Measurements from ENCODE around the gene JAZF1.

The JAZF1 gene

DNA sequence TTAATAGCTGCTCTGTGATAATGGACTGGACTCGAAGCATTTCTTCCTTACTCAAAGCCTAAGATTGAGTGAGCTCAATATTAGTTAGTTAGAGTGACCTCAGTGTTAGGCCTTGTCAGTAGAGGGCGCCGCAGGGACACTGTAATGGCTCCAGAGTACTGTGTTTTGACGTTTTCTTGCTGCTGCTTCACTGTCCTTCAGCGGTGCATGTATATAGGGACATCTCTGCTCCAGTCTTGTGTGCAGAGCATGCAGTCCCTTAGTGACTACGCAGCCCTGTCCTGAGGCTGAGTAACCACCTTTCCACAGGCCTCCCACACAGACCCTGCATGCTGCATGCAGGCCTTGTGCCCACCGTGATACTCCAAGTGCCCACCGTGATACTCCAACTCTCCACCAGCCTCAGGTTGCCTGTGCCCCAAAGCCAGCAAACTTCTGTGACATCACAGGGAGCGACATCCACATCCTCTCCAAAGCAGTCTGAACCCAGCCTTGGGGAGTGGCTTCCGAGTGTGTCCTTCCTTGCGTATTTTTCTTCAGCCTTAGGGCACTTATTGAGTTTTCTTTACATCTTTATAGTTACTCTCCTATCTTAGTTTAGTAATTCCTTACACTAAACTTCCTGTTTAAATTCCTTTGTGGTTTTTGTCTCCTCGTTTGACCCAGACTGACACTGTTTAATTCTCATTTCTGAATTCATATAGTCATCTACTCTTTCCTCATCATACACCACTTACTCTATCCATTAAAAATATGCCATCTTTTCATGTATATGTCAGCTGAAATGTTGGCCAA lies 118.2 kb downstream of the JAZF1 start:
- no peak for TF ChIP-seq TAF1 (IDR thresholded peaks at IDR 0.05; ENCODE audit: borderline replicate concordance, insufficient read depth, low read length)
- no peak for TF ChIP-seq FOXP2 (optimal IDR thresholded peaks at IDR 0.05; ENCODE audit: borderline replicate concordance, extremely low read depth, extremely low read length, insufficient read depth)
- TF ChIP-seq, protein P1, sequence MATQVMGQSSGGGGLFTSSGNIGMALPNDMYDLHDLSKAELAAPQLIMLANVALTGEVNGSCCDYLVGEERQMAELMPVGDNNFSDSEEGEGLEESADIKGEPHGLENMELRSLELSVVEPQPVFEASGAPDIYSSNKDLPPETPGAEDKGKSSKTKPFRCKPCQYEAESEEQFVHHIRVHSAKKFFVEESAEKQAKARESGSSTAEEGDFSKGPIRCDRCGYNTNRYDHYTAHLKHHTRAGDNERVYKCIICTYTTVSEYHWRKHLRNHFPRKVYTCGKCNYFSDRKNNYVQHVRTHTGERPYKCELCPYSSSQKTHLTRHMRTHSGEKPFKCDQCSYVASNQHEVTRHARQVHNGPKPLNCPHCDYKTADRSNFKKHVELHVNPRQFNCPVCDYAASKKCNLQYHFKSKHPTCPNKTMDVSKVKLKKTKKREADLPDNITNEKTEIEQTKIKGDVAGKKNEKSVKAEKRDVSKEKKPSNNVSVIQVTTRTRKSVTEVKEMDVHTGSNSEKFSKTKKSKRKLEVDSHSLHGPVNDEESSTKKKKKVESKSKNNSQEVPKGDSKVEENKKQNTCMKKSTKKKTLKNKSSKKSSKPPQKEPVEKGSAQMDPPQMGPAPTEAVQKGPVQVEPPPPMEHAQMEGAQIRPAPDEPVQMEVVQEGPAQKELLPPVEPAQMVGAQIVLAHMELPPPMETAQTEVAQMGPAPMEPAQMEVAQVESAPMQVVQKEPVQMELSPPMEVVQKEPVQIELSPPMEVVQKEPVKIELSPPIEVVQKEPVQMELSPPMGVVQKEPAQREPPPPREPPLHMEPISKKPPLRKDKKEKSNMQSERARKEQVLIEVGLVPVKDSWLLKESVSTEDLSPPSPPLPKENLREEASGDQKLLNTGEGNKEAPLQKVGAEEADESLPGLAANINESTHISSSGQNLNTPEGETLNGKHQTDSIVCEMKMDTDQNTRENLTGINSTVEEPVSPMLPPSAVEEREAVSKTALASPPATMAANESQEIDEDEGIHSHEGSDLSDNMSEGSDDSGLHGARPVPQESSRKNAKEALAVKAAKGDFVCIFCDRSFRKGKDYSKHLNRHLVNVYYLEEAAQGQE (IDR thresholded peaks at IDR 0.05; ENCODE audit: insufficient read depth in 1 of 2, low read depth in 2 of 2, low read length in 2 of 2) = no peak
- TF ChIP-seq POLR2AphosphoS5 (IDR thresholded peaks at IDR 0.05; ENCODE audit: low read depth, low read length) = no peak
- TF ChIP-seq SIN3A (IDR thresholded peaks at IDR 0.05; ENCODE audit: borderline replicate concordance, insufficient read depth, low read length) = no peak

- TF ChIP-seq, protein P1 (IDR thresholded peaks at IDR 0.05; ENCODE audit: insufficient read depth in 1 of 2, low read depth in 2 of 2, low read length in 2 of 2) = no peak
- no peak for TF ChIP-seq SIN3A (IDR thresholded peaks at IDR 0.05; ENCODE audit: borderline replicate concordance, insufficient read depth, low read length)
- no peak for TF ChIP-seq TAF1 (IDR thresholded peaks at IDR 0.05; ENCODE audit: borderline replicate concordance, insufficient read depth, low read length)
- TF ChIP-seq FOXP2 (optimal IDR thresholded peaks at IDR 0.05; ENCODE audit: borderline replicate concordance, extremely low read depth, extremely low read length, insufficient read depth) = no peak
- no peak for TF ChIP-seq POLR2AphosphoS5 (IDR thresholded peaks at IDR 0.05; ENCODE audit: low read depth, low read length)
Measured at GRCh38 chr7:28061824-28062196, 118.8 kb downstream of the JAZF1 start.

- TF ChIP-seq POLR2AphosphoS5 (IDR thresholded peaks at IDR 0.05; ENCODE audit: low read depth, low read length) (no peak), TAF1 (IDR thresholded peaks at IDR 0.05; ENCODE audit: borderline replicate concordance, insufficient read depth, low read length) (no peak), FOXP2 (optimal IDR thresholded peaks at IDR 0.05; ENCODE audit: borderline replicate concordance, extremely low read depth, extremely low read length, insufficient read depth) (no peak), SIN3A (IDR thresholded peaks at IDR 0.05; ENCODE audit: borderline replicate concordance, insufficient read depth, low read length) (no peak)
- TF ChIP-seq, protein P1 (IDR thresholded peaks at IDR 0.05; ENCODE audit: insufficient read depth in 1 of 2, low read depth in 2 of 2, low read length in 2 of 2) = no peak
Measured at GRCh38 chr7:28060371-28060950, 120.1 kb downstream of the JAZF1 start.

DNA sequence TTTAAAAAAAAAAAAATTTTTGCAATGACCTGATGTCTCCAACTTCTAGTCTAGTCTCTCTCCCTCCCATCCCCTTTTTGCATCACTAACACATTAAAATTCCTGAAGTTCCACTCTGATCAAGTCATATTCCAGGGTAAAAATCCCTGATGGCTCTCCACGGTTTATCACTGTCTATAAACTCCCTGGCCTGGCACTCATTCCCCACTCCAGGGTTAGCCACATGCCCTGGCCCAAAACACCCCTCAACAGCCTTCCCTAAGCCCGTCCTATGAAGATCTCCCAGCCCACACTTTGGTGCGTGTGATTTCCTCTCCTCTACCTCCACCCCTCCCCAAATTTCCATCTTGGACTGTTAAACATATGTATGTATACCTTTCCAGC lies 125.4 kb downstream of the JAZF1 start:
- no peak for TF ChIP-seq SIN3A (IDR thresholded peaks at IDR 0.05; ENCODE audit: borderline replicate concordance, insufficient read depth, low read length)
- TF ChIP-seq, protein P1 (IDR thresholded peaks at IDR 0.05; ENCODE audit: insufficient read depth in 1 of 2, low read depth in 2 of 2, low read length in 2 of 2) = no peak
